Suprapubic skin (tissue), 3 donors: Measurements from ENCODE around the gene KCNG4.

Source experiments
- CTCF ChIP-seq, 2 donors: fragments of 200-600 bp in 1 of 2; fragments of 450-650 bp in 1 of 2; sonication (generic) in 1 of 2; IDR thresholded peaks; one replicate each; pipeline ENCODE4 v1.5.1; 2016 to 2019; ENCODE audit warnings: antibody characterized with exemption in 2 of 2, mild to moderate bottlenecking in 1 of 2, moderate library complexity in 1 of 2
- POLR2AphosphoS5 ChIP-seq, 3 donors: sonication (generic); formaldehyde crosslinking; IDR thresholded peaks; one replicate each; pipeline ENCODE4 v1.6.1; 2017; ENCODE audit warnings: antibody characterized with exemption in 3 of 3

- TF ChIP-seq CTCF (IDR thresholded peaks at IDR 0.05) (no peak), POLR2AphosphoS5 (IDR thresholded peaks at IDR 0.05) (no peak)
These were observed 42.7 kb upstream of the KCNG4 start for GRCh38 chr16:84282533-84282932.
